Stomach (tissue), 9 donors: ENCODE measurements around the gene TNFRSF25. TPM values are rescaled to one million over a fixed set of nuclear protein-coding genes. Genes with fewer than 3 reads are reported as not detected.

Source experiments
- DNase-seq, 2 donors: peaks; one replicate each; pipeline versions ENCODE4 v3.0.0 to v3.0.0-alpha.2; 2013 to 2019
- H3K27ac ChIP-seq, 5 donors: fragments of 200-600 bp in 4 of 5; sonication (generic) in 4 of 5; one replicate each; pipeline ENCODE4 v1.5.1; 2013 to 2019; ENCODE audit warnings: mild to moderate bottlenecking in 1 of 5, moderate library complexity in 1 of 5
- H3K27me3 ChIP-seq, 3 donors: fragments of 200-600 bp; sonication (generic); one replicate each; pipeline ENCODE4 v1.5.1; 2017 to 2019; ENCODE audit warnings: mixed run types in 1 of 3
- H3K36me3 ChIP-seq, 4 donors: fragments of 200-600 bp; sonication (generic); 1 replicate in 3 of 4; 2 replicates in 1 of 4; pipeline ENCODE4 v1.5.1; 2016 to 2019
- H3K4me1 ChIP-seq, 4 donors: fragments of 200-600 bp; sonication (generic); one replicate each; pipeline ENCODE4 v1.5.1; 2016 to 2019
- H3K4me3 ChIP-seq, 4 donors: fragments of 200-600 bp; sonication (generic) in 3 of 4; one replicate each; pipeline ENCODE4 v1.5.1; 2016 to 2019; ENCODE audit warnings: mild to moderate bottlenecking in 1 of 4
- H3K9me3 ChIP-seq, 4 donors: fragments of 200-600 bp; sonication (generic); one replicate each; pipeline ENCODE4 v1.5.1; 2016 to 2019
- CTCF ChIP-seq, 7 experiments: fragments of 450-650 bp in 4 of 7; fragments of 200-600 bp in 3 of 7; sonication (generic) in 3 of 7; IDR thresholded peaks; one replicate each; pipeline ENCODE4 v1.5.1; 2016 to 2019; ENCODE audit warnings: antibody characterized with exemption in 7 of 7, control low read depth in 2 of 7, mild to moderate bottlenecking in 1 of 7
- EP300 ChIP-seq: sonication (generic); formaldehyde crosslinking; IDR thresholded peaks from one replicate; pipeline ENCODE4 v1.6.1; 2017; ENCODE audit warnings: antibody characterized with exemption
- POLR2A ChIP-seq, 4 donors: fragments of 450-650 bp; IDR thresholded peaks; one replicate each; pipeline ENCODE4 v1.6.1; 2016; ENCODE audit warnings: antibody characterized with exemption in 4 of 4, control low read depth in 2 of 4, mild to moderate bottlenecking in 1 of 4, moderate library complexity in 1 of 4
- POLR2AphosphoS5 ChIP-seq, 3 donors: sonication (generic); formaldehyde crosslinking; IDR thresholded peaks; one replicate each; pipeline ENCODE4 v1.6.1; 2016; ENCODE audit warnings: antibody characterized with exemption in 3 of 3
- WGBS, 5 donors: extraction: QIAGEN DNeasy Blood & Tissue Kit in 3 of 5; methylation state at CpG; one replicate each; pipeline versions ENCODE4 v1.1.5 to v1.1.7; 2013 to 2018; 5-methylcytosine and 5-hydroxymethylcytosine counted together
- intact Hi-C: fragments of 100-400 bp; cut with DNase I; formaldehyde crosslinking; loops from one replicate; pipeline ENCODE4 v1.15.1; 2023; ENCODE audit warnings: low total_unique reads
- polyA plus RNA-seq, 3 donors: library from polyadenylated mRNA; stranded (reverse); fragments of 200-250 nt; gene quantifications; one replicate each; pipeline ENCODE4 v1.2.3, GENCODE V29; 2013
- total RNA-seq, 5 donors: library from RNA; depleted of rRNA; stranded (reverse); fragments of >200 nt; gene quantifications; one replicate each; pipeline versions ENCODE4 v1.1.0 to v1.2.3, GENCODE V29; 2014 to 2016
- donor health status: healthy with polysubstance abuse.
- donor health status: Bipolar disorder and iron deficiency.
- donor health status: healthy.

Gene TNFRSF25
- total and polyA plus RNA-seq, 8 donors: 2.7 to 215 (median 15.2) TPM

GRCh38 chr1:6477039-6477820 lies 11.3 kb upstream of the TNFRSF25 start:
- no peak for DNase-seq
- Histone ChIP-seq H3K4me3 (no peak overlapping the region), H3K4me1 (peaks cover 0 to 14% (median 10%) of the 10 kb centered on the region in 4 donors), H3K27me3 (no peaks in the 10 kb centered on the region), H3K9me3 (no peaks in the 10 kb centered on the region), H3K36me3 (peaks cover 0 to 20% (median 8%) of the 10 kb centered on the region in 4 donors), H3K27ac (no peak overlapping the region)
- 74 to 84% (median 81%) methylated on average over 24 of the region's 24 CpGs for WGBS, 5 donors
- intact Hi-C loops: no loop called here
- TF ChIP-seq EP300 (no peak), POLR2AphosphoS5 (IDR thresholded peaks at IDR 0.05) (no peak), POLR2A (IDR thresholded peaks at IDR 0.05) (no peak), CTCF (IDR thresholded peaks at IDR 0.05) (no peak)

- H3K4me3 ChIP-seq: no peak overlapping the region
- DNase-seq: peak in 1 of 2 donors; percentile 85
- intact Hi-C loops: no loop called here
- peaks cover 0 to 22% (median 11%) of the 10 kb centered on the region in 4 donors for H3K36me3 ChIP-seq
- no peaks in the 10 kb centered on the region for H3K27me3 ChIP-seq
- TF ChIP-seq EP300: no peak
- no peak for TF ChIP-seq POLR2AphosphoS5 (IDR thresholded peaks at IDR 0.05)
- TF ChIP-seq POLR2A (IDR thresholded peaks at IDR 0.05): no peak
- TF ChIP-seq CTCF (IDR thresholded peaks at IDR 0.05): no peak
- H3K27ac ChIP-seq: no peak overlapping the region
- WGBS, 5 donors: 68 to 81% (median 75%) methylated on average over 5 of the region's 5 CpGs
- peaks cover 0 to 15% (median 11%) of the 10 kb centered on the region in 4 donors for H3K4me1 ChIP-seq
- no peaks in the 10 kb centered on the region for H3K9me3 ChIP-seq
Measured at GRCh38 chr1:6476483-6476882, 10.5 kb upstream of the TNFRSF25 start.

- no peaks in the 10 kb centered on the region for H3K27me3 ChIP-seq
- no peaks in the 10 kb centered on the region for H3K9me3 ChIP-seq
- intact Hi-C loops: no loop called here
- peaks cover 0 to 26% (median 15%) of the 10 kb centered on the region in 4 donors for H3K36me3 ChIP-seq
- 24 to 40% (median 25%) methylated on average over 17 to 33 of the region's 33 CpGs for WGBS, 5 donors
- no peak overlapping the region for H3K4me3 ChIP-seq
- DNase-seq: peak; percentile 80 to 81
- TF ChIP-seq EP300: no peak
- peak in 5 of 7 experiments; percentile 68 to 95 (median 83) for TF ChIP-seq CTCF (IDR thresholded peaks at IDR 0.05)
- peak in 1 of 3 donors; percentile 11 for TF ChIP-seq POLR2AphosphoS5 (IDR thresholded peaks at IDR 0.05)
- no peak overlapping the region for H3K27ac ChIP-seq
- peaks cover 0 to 22% (median 11%) of the 10 kb centered on the region in 4 donors for H3K4me1 ChIP-seq
Measured at GRCh38 chr1:6475381-6476133, 9.6 kb upstream of the TNFRSF25 start.

GRCh38 chr1:6474815-6475282 lies 8.9 kb upstream of the TNFRSF25 start:
- WGBS, 5 donors: 77 to 84% (median 84%) methylated on average over 3 to 13 of the region's 13 CpGs
- Histone ChIP-seq H3K36me3 (peaks cover 3 to 33% (median 22%) of the 10 kb centered on the region in 4 donors), H3K27me3 (no peaks in the 10 kb centered on the region), H3K9me3 (no peaks in the 10 kb centered on the region), H3K27ac (no peak overlapping the region), H3K4me1 (peaks cover 0 to 22% (median 11%) of the 10 kb centered on the region in 4 donors), H3K4me3 (no peak overlapping the region)
- no peak for TF ChIP-seq EP300
- intact Hi-C loops: no loop called here
- no peak for DNase-seq
